PC-3 (cell line): ENCODE data around the gene ZSWIM7. TPM values are rescaled to one million over a fixed set of nuclear protein-coding genes. Genes with fewer than 3 reads are reported as not detected.

Source experiments
- ATAC-seq: fragments of 200-7000 bp; cut with Tn5 transposase; 2 replicates; pipeline ENCODE4 v1.9.1; 2020; ENCODE audit warnings: mild to moderate bottlenecking, moderate library complexity
- BruUV-seq: library from RNA; stranded (reverse); fragments of 400-500 nt; replicated peaks from 2 replicates; lab custom pipeline; 2021; lab: Mats Ljungman, UMichigan
- CTCF ChIA-PET: fragments of 300-600 bp; sonication (Branson Sonifier 250); formaldehyde crosslinking; loops from one replicate; lab custom pipeline; 2022; ENCODE audit warnings: antibody characterized with exemption; lab: Charles Lee
- POLR2A ChIA-PET: fragments of 300-600 bp; sonication (Branson Sonifier 250); formaldehyde crosslinking; loops from one replicate; lab custom pipeline; 2022; ENCODE audit warnings: antibody characterized with exemption; ENCODE audit not compliant: unreplicated experiment; lab: Charles Lee
- DNase-seq: peaks from one replicate; pipeline ENCODE4 v3.0.0-alpha.2; 2015
- H2AFZ ChIP-seq: fragments of 300-600 bp; sonication (generic); 2 replicates; pipeline ENCODE4 v1.6.0; 2016; ENCODE audit warnings: antibody characterized with exemption, low read length
- H3F3A ChIP-seq: fragments of 300-600 bp; sonication (generic); one replicate; pipeline ENCODE4 v1.6.0; 2017; ENCODE audit warnings: antibody characterized with exemption, low read length, control low read depth, mild to moderate bottlenecking; ENCODE audit not compliant: unreplicated experiment
- H3K27ac ChIP-seq: fragments of 300-600 bp; sonication (generic); 2 replicates; pipeline ENCODE4 v1.5.1; 2016; ENCODE audit warnings: mild to moderate bottlenecking, low read length
- H3K27me3 ChIP-seq: fragments of 300-600 bp; sonication (generic); 2 replicates; pipeline ENCODE4 v1.6.1; 2016; ENCODE audit warnings: low read length, mixed read lengths
- H3K36me3 ChIP-seq: fragments of 300-600 bp; sonication (generic); 2 replicates; pipeline ENCODE4 v1.6.1; 2016; ENCODE audit warnings: low read depth, mixed run types, low read length, mixed read lengths
- H3K4me1 ChIP-seq: fragments of 300-600 bp; sonication (generic); 2 replicates; pipeline ENCODE4 v1.5.1; 2016; ENCODE audit warnings: low read length; ENCODE audit not compliant: insufficient read depth
- H3K4me2 ChIP-seq: fragments of 300-600 bp; sonication (generic); 2 replicates; pipeline ENCODE4 v1.6.0; 2016; ENCODE audit warnings: low read length
- H3K4me3 ChIP-seq: fragments of 300-600 bp; sonication (generic); 2 replicates; pipeline ENCODE4 v1.5.1; 2016; ENCODE audit warnings: mild to moderate bottlenecking, low read length, mixed read lengths
- H3K79me2 ChIP-seq: fragments of 300-600 bp; sonication (generic); 2 replicates; pipeline ENCODE4 v1.6.1; 2017; ENCODE audit warnings: low read length, mixed read lengths
- H3K9ac ChIP-seq: fragments of 300-600 bp; sonication (generic); 2 replicates; pipeline ENCODE4 v1.6.0; 2016; ENCODE audit warnings: mild to moderate bottlenecking, low read length
- H3K9me2 ChIP-seq: fragments of 300-600 bp; sonication (generic); replicated peaks from 2 replicates; pipeline ENCODE4 v1.6.1; 2016; ENCODE audit warnings: mixed run types, low read length, mixed read lengths
- H3K9me3 ChIP-seq: fragments of 300-600 bp; sonication (generic); 2 replicates; pipeline ENCODE4 v1.6.1; 2016; ENCODE audit warnings: low read length, mixed read lengths
- H4K20me1 ChIP-seq: fragments of 300-600 bp; sonication (generic); 2 replicates; pipeline ENCODE4 v1.6.1; 2016; ENCODE audit warnings: low read length, mixed read lengths
- EZH2 ChIP-seq: fragments of 300-600 bp; sonication (generic); IDR thresholded peaks from one replicate; pipeline ENCODE4 v1.6.1; 2017; ENCODE audit warnings: antibody characterized with exemption, mild to moderate bottlenecking, low read length; ENCODE audit not compliant: unreplicated experiment
- EZH2phosphoT487 ChIP-seq: fragments of 300-600 bp; sonication (generic); IDR thresholded peaks from 2 replicates; pipeline ENCODE4 v1.6.1; 2018; ENCODE audit warnings: mild to moderate bottlenecking, antibody characterized with exemption, low read length, borderline replicate concordance
- intact Hi-C: fragments of 100-400 bp; cut with micrococcal nuclease; formaldehyde crosslinking; loops from 2 replicates; pipeline ENCODE4 v1.9.0; 2023
- total RNA-seq: library from RNA; depleted of rRNA; stranded (reverse); fragments of >200 nt; gene quantifications from 2 replicates; pipeline ENCODE4 v1.2.3, GENCODE V29; 2014
- TF ChIP-seq, protein P1 (sequence below): fragments of 300-600 bp; sonication (generic); conservative IDR thresholded peaks from 2 replicates; pipeline ENCODE4 v1.5.1; 2017; ENCODE audit warnings: antibody characterized with exemption, low read depth, mild to moderate bottlenecking, low read length

The ZSWIM7 gene
- total RNA-seq, 1 experiment from 2014 or later = 97.6 TPM

DNA sequence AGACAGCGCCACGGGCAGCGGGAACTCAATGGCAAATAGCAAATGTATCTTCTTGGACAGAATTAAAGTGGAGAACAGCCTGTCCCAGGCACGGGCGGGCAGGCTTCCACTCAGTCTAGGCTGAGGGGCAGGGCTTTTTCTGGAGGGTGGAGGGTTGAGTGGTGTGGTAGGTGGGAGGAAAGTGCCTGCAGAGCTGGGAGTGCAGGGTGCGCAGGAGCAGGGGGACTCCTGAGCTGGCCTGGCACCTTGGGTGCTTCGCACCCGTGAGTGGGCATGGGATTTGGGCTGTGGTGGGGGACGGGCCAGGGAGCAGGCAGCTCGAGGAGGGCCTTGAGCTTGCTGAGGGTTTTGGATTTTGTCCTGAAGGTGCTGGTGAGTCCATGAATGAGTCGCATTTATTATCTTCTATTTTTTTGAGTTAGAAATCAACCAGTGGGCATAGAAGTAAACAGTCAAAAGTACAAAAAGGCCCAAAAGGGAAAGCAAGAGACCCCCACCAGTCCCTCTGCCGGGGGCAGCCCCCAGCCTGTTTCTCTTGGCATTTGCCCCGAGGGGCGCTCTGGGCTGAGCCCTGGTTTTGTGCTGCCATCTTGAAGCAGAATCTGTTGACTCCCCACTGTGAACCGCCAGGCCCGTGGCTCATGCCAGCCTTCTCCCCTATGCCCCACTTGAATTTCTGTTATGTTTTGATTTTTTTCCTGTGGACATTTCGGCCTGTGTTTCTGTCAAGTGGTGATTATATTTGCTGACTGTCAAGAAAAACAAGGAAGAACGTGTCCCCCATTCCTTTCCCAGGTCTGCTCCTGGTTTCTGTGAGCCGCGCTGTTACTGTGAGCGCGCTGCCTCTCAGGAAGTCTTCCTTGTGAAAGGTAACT, 46.4 kb downstream of the ZSWIM7 start:
- Histone ChIP-seq H3K9ac (no peak overlapping the region; the same call in 1 of the 2 replicates), H3K9me2 (no peaks in the 10 kb centered on the region), H3K9me3 (no peaks in the 10 kb centered on the region), H3K4me2 (no peak overlapping the region), H2AFZ (no peak overlapping the region), H4K20me1 (no peaks in the 10 kb centered on the region), H3K27me3 (no peaks in the 10 kb centered on the region), H3K4me1 (peaks cover 58% of the 10 kb centered on the region), H3K36me3 (peaks cover 16% of the 10 kb centered on the region), H3F3A (peaks cover 11% of the 10 kb centered on the region), H3K27ac (peak overlapping the region; percentile 85), H3K79me2 (peaks cover 97% of the 10 kb centered on the region), H3K4me3 (no peak overlapping the region)
- CTCF ChIA-PET = interaction anchor here (1.1 kb wide), 1 partner anchor 8 kb away, joined by 5 read pairs; the partner anchor contains the start of gene ADORA2B
- TF ChIP-seq, protein P1, sequence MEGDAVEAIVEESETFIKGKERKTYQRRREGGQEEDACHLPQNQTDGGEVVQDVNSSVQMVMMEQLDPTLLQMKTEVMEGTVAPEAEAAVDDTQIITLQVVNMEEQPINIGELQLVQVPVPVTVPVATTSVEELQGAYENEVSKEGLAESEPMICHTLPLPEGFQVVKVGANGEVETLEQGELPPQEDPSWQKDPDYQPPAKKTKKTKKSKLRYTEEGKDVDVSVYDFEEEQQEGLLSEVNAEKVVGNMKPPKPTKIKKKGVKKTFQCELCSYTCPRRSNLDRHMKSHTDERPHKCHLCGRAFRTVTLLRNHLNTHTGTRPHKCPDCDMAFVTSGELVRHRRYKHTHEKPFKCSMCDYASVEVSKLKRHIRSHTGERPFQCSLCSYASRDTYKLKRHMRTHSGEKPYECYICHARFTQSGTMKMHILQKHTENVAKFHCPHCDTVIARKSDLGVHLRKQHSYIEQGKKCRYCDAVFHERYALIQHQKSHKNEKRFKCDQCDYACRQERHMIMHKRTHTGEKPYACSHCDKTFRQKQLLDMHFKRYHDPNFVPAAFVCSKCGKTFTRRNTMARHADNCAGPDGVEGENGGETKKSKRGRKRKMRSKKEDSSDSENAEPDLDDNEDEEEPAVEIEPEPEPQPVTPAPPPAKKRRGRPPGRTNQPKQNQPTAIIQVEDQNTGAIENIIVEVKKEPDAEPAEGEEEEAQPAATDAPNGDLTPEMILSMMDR = no peak
- no peak for TF ChIP-seq EZH2phosphoT487
- TF ChIP-seq EZH2 = no peak
- DNase-seq (no peak), ATAC-seq (no peak)
- no TSS peak for BruUV-seq
- intact Hi-C loops = no loop called here
- POLR2A ChIA-PET = no interaction called here

DNA sequence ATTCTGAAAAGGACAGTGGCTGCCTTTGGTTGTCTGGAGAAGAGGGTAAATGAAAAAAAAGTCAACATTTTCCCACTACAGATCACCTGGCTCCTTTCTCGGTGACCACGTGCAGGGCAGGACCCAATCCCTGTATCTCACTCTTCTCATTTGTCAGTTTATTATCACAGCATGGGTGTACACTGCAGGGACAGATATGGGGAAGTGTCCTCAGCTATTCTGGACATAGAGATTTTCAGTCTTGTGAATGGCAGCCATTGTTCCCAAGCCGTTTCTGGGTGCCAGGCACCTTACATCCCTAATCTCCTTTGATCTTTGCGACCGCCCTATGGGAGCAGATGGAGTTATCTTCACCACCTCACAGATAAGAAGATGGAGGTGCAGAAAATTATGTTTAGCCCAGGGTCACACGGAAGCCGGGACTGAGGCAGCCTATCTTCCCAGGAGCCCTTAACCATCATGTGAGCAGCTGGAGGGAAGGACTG, 47.4 kb downstream of the ZSWIM7 start:
- 0 out of 2 replicates have a peak, but pooled peaks cover 4% of the 10 kb centered on the region for H4K20me1 ChIP-seq
- POLR2A ChIA-PET = no interaction called here
- peaks cover 16% of the 10 kb centered on the region for H3K36me3 ChIP-seq
- BruUV-seq = no TSS peak
- H3K9me3 ChIP-seq = no peaks in the 10 kb centered on the region
- H3K4me1 ChIP-seq = peaks cover 57% of the 10 kb centered on the region
- no peak overlapping the region for H3K4me3 ChIP-seq
- DNase-seq (peak; percentile 2), ATAC-seq (no peak)
- H3K27ac ChIP-seq = peak overlapping the region; percentile 85
- no peak overlapping the region for H3K9ac ChIP-seq
- H3K4me2 ChIP-seq = no peak overlapping the region
- H3K27me3 ChIP-seq = no peaks in the 10 kb centered on the region
- H3K79me2 ChIP-seq = peaks cover 97% of the 10 kb centered on the region
- peaks cover 11% of the 10 kb centered on the region for H3F3A ChIP-seq
- intact Hi-C loops = no loop called here
- H3K9me2 ChIP-seq = no peaks in the 10 kb centered on the region
- CTCF ChIA-PET = no interaction called here
- TF ChIP-seq, protein P1 = no peak
- TF ChIP-seq EZH2phosphoT487 (no peak), EZH2 (no peak)
- H2AFZ ChIP-seq = no peak overlapping the region
